ENCODE results near the gene FERMT3.

Gene FERMT3

DNA sequence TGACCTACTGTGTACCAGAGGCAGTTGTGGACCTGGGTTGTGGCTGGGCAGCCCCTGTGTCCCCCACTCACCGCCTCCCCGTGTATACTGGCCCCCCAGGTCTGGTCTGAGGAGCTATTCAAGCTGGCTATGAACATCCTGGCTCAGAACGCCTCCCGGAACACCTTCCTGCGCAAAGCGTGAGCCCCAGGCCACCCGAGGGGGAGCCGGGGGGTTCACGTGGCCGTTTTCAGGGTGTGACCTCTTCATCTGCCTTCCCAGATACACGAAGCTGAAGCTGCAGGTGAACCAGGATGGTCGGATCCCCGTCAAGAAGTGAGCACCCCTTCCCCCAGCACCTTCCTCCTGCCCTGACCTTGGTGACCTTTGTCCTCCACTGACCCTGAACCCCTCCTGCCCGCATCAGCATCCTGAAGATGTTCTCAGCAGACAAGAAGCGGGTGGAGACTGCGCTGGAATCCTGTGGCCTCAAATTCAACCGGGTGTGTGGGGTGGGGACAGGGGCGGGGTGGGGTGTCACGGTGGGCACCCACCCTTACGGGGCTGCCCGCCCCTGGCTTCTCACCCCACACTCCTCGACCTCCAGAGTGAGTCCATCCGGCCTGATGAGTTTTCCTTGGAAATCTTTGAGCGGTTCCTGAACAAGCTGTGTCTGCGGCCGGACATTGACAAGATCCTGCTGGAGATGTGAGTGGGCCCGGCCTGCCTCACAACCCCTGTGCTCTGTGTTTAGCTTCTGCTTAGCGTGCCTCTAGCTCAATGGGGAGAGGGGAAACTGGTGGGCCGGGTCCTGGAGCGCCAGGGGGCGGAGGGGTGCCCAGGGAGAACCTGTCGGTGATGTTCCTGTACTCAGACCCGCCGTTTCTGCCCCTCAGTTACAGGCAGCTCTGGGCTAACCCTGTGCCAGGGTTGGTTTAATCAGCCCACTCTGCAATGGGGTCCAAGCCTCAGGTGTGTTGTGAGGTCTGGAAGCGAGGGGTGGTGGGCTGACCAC, 48.9 kb downstream of the FERMT3 start:
- H3K36me3 ChIP-seq (ENCODE audit: insufficient read depth, low read length), result peaks cover 31% of the 10 kb centered on the region
- no peaks in the 10 kb centered on the region for H3K9me3 ChIP-seq (ENCODE audit: low read length)
- H3K4me3 ChIP-seq (ENCODE audit: low read length), result no peak overlapping the region
- no peak overlapping the region for H2AFZ ChIP-seq (ENCODE audit: low read depth, low read length)
- peaks cover 13% of the 10 kb centered on the region for H3K4me1 ChIP-seq (ENCODE audit: insufficient read depth, low read length)
- no peaks in the 10 kb centered on the region for H3K27me3 ChIP-seq (ENCODE audit: insufficient read depth, low read length)

DNA sequence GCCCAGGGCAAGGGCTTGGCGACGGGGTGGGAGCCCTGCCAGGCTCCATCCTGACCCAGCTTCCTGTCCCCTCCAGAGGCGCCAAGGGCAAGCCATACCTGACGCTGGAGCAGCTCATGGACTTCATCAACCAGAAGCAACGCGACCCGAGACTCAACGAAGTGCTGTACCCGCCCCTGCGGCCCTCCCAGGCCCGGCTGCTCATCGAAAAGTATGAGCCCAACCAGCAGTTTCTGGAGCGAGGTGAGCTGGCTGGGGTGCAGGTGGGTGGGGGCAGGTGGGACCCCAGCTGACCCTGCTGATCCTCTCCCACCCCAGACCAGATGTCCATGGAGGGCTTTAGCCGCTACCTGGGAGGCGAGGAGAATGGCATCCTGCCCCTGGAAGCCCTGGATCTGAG, 49.8 kb downstream of the FERMT3 start:
- peaks cover 35% of the 10 kb centered on the region for H3K36me3 ChIP-seq (ENCODE audit: insufficient read depth, low read length)
- no peak overlapping the region for H2AFZ ChIP-seq (ENCODE audit: low read depth, low read length)
- no peak overlapping the region for H3K4me3 ChIP-seq (ENCODE audit: low read length)
- no peaks in the 10 kb centered on the region for H3K27me3 ChIP-seq (ENCODE audit: insufficient read depth, low read length)
- H3K9me3 ChIP-seq (ENCODE audit: low read length), result no peaks in the 10 kb centered on the region
- peaks cover 6% of the 10 kb centered on the region for H3K4me1 ChIP-seq (ENCODE audit: insufficient read depth, low read length)

DNA sequence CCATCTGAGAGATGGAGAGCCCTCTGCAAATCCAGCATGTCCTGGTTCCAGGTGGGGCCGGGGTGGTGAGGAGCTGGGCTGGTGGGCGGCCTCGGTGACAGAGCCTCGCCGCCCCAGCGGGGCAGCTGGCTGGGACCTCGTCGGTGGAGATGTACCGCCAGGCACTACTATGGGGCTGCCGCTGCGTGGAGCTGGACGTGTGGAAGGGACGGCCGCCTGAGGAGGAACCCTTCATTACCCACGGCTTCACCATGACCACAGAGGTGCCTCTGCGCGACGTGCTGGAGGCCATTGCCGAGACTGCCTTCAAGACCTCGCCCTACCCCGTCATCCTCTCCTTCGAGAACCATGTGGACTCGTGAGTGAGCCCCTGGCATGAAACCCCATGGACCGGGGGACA, 51.8 kb downstream of the FERMT3 start:
- Histone ChIP-seq H3K36me3 (ENCODE audit: insufficient read depth, low read length) (peaks cover 55% of the 10 kb centered on the region), H3K9me3 (ENCODE audit: low read length) (no peaks in the 10 kb centered on the region), H3K4me1 (ENCODE audit: insufficient read depth, low read length) (no peaks in the 10 kb centered on the region), H2AFZ (ENCODE audit: low read depth, low read length) (no peak overlapping the region), H3K4me3 (ENCODE audit: low read length) (no peak overlapping the region), H3K27me3 (ENCODE audit: insufficient read depth, low read length) (no peaks in the 10 kb centered on the region)

GRCh38 chr11:64258946-64259532, 52.5 kb downstream of the FERMT3 start:
- H2AFZ ChIP-seq (ENCODE audit: low read depth, low read length), result no peak overlapping the region
- no peaks in the 10 kb centered on the region for H3K4me1 ChIP-seq (ENCODE audit: insufficient read depth, low read length)
- H3K27me3 ChIP-seq (ENCODE audit: insufficient read depth, low read length), result no peaks in the 10 kb centered on the region
- peaks cover 56% of the 10 kb centered on the region for H3K36me3 ChIP-seq (ENCODE audit: insufficient read depth, low read length)
- H3K4me3 ChIP-seq (ENCODE audit: low read length), result no peak overlapping the region
- no peaks in the 10 kb centered on the region for H3K9me3 ChIP-seq (ENCODE audit: low read length)

DNA sequence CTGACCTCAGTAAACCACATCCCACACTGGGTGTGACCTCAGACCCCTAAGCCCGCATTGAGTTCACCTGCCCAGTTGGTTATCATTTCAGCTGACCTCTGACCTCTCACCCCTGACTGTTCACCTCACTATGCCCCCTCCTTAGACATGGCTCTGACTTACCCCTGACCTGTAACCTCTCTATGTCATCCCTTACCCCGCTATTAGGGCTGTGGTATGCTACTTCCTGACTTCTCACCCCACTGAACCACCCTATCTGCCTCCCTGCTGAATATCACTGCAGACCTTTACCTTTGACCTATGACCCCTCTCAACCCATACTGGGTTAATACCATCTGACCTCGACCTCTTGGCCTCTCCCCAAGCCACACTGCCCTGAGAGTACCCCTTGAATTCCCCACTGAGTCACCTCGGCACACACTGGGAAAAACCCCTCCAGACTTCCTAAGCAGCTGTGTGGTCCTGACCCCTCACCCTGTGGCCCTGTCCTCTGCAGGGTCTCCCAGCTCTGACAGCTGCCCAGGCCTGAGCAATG, 53.1 kb downstream of the FERMT3 start:
- no peak overlapping the region for H3K4me3 ChIP-seq (ENCODE audit: low read length)
- H3K27me3 ChIP-seq (ENCODE audit: insufficient read depth, low read length), result no peaks in the 10 kb centered on the region
- peaks cover 56% of the 10 kb centered on the region for H3K36me3 ChIP-seq (ENCODE audit: insufficient read depth, low read length)
- H2AFZ ChIP-seq (ENCODE audit: low read depth, low read length), result no peak overlapping the region
- H3K9me3 ChIP-seq (ENCODE audit: low read length), result no peaks in the 10 kb centered on the region
- H3K4me1 ChIP-seq (ENCODE audit: insufficient read depth, low read length), result no peaks in the 10 kb centered on the region

- H3K27me3 ChIP-seq (ENCODE audit: insufficient read depth, low read length), result no peaks in the 10 kb centered on the region
- peaks cover 56% of the 10 kb centered on the region for H3K36me3 ChIP-seq (ENCODE audit: insufficient read depth, low read length)
- no peaks in the 10 kb centered on the region for H3K9me3 ChIP-seq (ENCODE audit: low read length)
- no peak overlapping the region for H3K4me3 ChIP-seq (ENCODE audit: low read length)
- H3K4me1 ChIP-seq (ENCODE audit: insufficient read depth, low read length), result no peaks in the 10 kb centered on the region
- no peak overlapping the region for H2AFZ ChIP-seq (ENCODE audit: low read depth, low read length)
Observed at GRCh38 chr11:64260147-64260708, 53.7 kb downstream of the FERMT3 start.

DNA sequence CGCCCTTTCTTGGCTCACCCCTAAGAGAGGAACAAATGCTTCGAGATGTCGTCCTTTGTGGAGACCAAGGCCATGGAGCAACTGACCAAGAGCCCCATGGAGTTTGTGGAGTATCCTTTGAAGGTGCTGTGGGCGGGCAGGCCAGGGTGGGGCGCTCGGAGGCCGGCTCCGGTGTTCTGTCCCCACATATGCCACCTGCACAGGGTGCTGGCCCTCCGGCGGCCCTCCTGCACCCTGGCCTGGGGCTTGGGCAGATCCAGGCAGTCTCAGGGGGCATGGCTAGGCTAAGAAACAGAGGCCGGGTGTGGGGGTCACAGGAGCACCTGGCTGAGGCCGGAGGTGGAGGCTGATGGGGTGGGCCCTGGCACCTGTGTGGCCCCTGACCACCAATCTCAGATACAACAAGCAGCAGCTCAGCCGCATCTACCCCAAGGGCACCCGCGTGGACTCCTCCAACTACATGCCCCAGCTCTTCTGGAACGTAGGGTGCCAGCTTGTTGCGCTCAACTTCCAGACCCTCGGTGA, 55.1 kb downstream of the FERMT3 start:
- no peak overlapping the region for H2AFZ ChIP-seq (ENCODE audit: low read depth, low read length)
- H3K27me3 ChIP-seq (ENCODE audit: insufficient read depth, low read length), result no peaks in the 10 kb centered on the region
- H3K4me3 ChIP-seq (ENCODE audit: low read length), result no peak overlapping the region
- H3K36me3 ChIP-seq (ENCODE audit: insufficient read depth, low read length), result peaks cover 52% of the 10 kb centered on the region
- no peaks in the 10 kb centered on the region for H3K4me1 ChIP-seq (ENCODE audit: insufficient read depth, low read length)
- H3K9me3 ChIP-seq (ENCODE audit: low read length), result no peaks in the 10 kb centered on the region

- Histone ChIP-seq H3K4me3 (ENCODE audit: low read length) (no peak overlapping the region), H2AFZ (ENCODE audit: low read depth, low read length) (no peak overlapping the region), H3K4me1 (ENCODE audit: insufficient read depth, low read length) (no peaks in the 10 kb centered on the region), H3K36me3 (ENCODE audit: insufficient read depth, low read length) (peaks cover 51% of the 10 kb centered on the region), H3K9me3 (ENCODE audit: low read length) (no peaks in the 10 kb centered on the region), H3K27me3 (ENCODE audit: insufficient read depth, low read length) (no peaks in the 10 kb centered on the region)
Observed at GRCh38 chr11:64262271-64263002, 55.9 kb downstream of the FERMT3 start.

- Histone ChIP-seq H3K9me3 (ENCODE audit: low read length) (no peaks in the 10 kb centered on the region), H3K4me3 (ENCODE audit: low read length) (no peak overlapping the region), H3K36me3 (ENCODE audit: insufficient read depth, low read length) (peaks cover 48% of the 10 kb centered on the region), H3K4me1 (ENCODE audit: insufficient read depth, low read length) (peaks cover under 1% of the 10 kb centered on the region), H3K27me3 (ENCODE audit: insufficient read depth, low read length) (no peaks in the 10 kb centered on the region), H2AFZ (ENCODE audit: low read depth, low read length) (no peak overlapping the region)
Observed at GRCh38 chr11:64263021-64263946, 56.8 kb downstream of the FERMT3 start.

DNA sequence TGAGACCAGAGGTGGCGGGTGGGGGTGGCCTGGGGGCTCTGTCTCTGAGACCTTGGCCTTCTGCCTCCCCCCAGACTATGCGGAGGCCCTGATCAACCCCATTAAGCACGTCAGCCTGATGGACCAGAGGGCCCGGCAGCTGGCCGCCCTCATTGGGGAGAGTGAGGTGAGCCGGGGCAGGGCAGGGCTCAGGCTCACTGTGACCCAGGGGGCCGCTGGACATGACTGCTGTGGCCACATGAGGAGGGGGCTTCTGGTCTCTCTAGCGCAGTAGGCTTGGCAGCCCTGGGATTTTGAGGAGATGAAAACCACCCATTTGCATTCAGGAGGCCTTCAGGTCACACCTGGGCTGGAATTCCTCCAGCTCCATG, 57.4 kb downstream of the FERMT3 start:
- Histone ChIP-seq H3K36me3 (ENCODE audit: insufficient read depth, low read length) (peaks cover 43% of the 10 kb centered on the region), H3K27me3 (ENCODE audit: insufficient read depth, low read length) (no peaks in the 10 kb centered on the region), H3K9me3 (ENCODE audit: low read length) (no peaks in the 10 kb centered on the region), H3K4me3 (ENCODE audit: low read length) (no peak overlapping the region), H3K4me1 (ENCODE audit: insufficient read depth, low read length) (peaks cover 7% of the 10 kb centered on the region), H2AFZ (ENCODE audit: low read depth, low read length) (no peak overlapping the region)

DNA sequence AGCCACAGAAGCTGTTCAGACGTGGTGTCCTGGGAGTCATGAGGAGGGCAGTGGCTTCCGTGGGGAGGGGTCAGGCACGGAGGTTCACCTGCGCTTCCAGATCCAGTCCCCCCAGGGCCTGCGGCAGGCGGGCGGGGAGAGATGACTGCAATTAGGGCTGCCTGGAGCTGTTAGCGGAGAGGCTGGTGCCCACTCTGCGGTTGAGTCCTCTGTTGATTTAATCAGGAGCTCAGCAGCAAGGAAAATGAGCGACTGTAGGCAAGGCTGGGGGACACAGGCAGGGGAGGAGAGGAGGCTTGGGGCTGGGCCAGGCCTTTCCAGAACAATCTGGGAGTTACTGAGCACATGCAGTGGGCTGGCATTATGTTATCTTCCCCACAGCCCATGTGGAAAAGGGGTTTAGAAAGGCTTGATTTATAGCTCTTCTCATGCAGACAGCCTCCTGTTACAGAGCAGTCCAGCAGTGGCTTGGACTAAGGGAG, 57.9 kb downstream of the FERMT3 start:
- Histone ChIP-seq H3K4me3 (ENCODE audit: low read length) (no peak overlapping the region), H3K9me3 (ENCODE audit: low read length) (no peaks in the 10 kb centered on the region), H3K27me3 (ENCODE audit: insufficient read depth, low read length) (no peaks in the 10 kb centered on the region), H3K4me1 (ENCODE audit: insufficient read depth, low read length) (peaks cover 9% of the 10 kb centered on the region), H2AFZ (ENCODE audit: low read depth, low read length) (no peak overlapping the region), H3K36me3 (ENCODE audit: insufficient read depth, low read length) (peaks cover 40% of the 10 kb centered on the region)
